Esophagus (tissue), 2 donors: ENCODE results near the gene MVD. TPM values are rescaled to one million over a fixed set of nuclear protein-coding genes. Genes with fewer than 3 reads are reported as not detected.

Experiments used
- H3K27ac ChIP-seq, 2 donors: one replicate each; pipeline ENCODE4 v1.5.1; 2013; ENCODE audit warnings: low read depth in 2 of 2, mild to moderate bottlenecking in 2 of 2, inconsistent platforms in 1 of 2, low read length in 1 of 2, moderate library complexity in 1 of 2
- H3K27me3 ChIP-seq, 2 donors: one replicate each; pipeline ENCODE4 v1.6.1; 2013; ENCODE audit warnings: low read length in 2 of 2, control low read depth in 1 of 2, mild to moderate bottlenecking in 1 of 2; ENCODE audit not compliant: insufficient read depth in 2 of 2, control insufficient read depth in 1 of 2
- H3K36me3 ChIP-seq, 2 donors: one replicate each; pipeline ENCODE4 v1.6.1; 2013; ENCODE audit warnings: low read length in 1 of 2; ENCODE audit not compliant: control insufficient read depth in 2 of 2, insufficient read depth in 2 of 2
- H3K4me1 ChIP-seq, 2 donors: one replicate each; pipeline ENCODE4 v1.6.1; 2013; ENCODE audit warnings: low read length in 1 of 2; ENCODE audit not compliant: control insufficient read depth in 2 of 2, insufficient read depth in 2 of 2
- H3K4me3 ChIP-seq, 2 donors: one replicate each; pipeline ENCODE4 v1.5.1; 2013; ENCODE audit warnings: low read length in 2 of 2, mild to moderate bottlenecking in 2 of 2, low read depth in 1 of 2, moderate library complexity in 1 of 2
- H3K9me3 ChIP-seq, 2 donors: one replicate each; pipeline ENCODE4 v1.6.1; 2013; ENCODE audit warnings: mild to moderate bottlenecking in 2 of 2, low read depth in 1 of 2, low read length in 1 of 2, moderate library complexity in 1 of 2; ENCODE audit not compliant: control insufficient read depth in 2 of 2, insufficient read depth in 1 of 2
- WGBS, 2 donors: extraction: QIAGEN DNeasy Blood & Tissue Kit; methylation state at CpG; one replicate each; pipeline ENCODE4 v1.1.7; 2013; 5-methylcytosine and 5-hydroxymethylcytosine counted together
- polyA plus RNA-seq, 2 donors: library from polyadenylated mRNA; stranded (reverse); fragments of 200-250 nt; gene quantifications; one replicate each; pipeline ENCODE4 v1.2.3, GENCODE V29; 2013
- donor health status: healthy with polysubstance abuse.
- donor health status: Bipolar disorder and iron deficiency.

The MVD gene
- polyA plus RNA-seq, 2 donors, result 92.5 to 149 TPM

DNA sequence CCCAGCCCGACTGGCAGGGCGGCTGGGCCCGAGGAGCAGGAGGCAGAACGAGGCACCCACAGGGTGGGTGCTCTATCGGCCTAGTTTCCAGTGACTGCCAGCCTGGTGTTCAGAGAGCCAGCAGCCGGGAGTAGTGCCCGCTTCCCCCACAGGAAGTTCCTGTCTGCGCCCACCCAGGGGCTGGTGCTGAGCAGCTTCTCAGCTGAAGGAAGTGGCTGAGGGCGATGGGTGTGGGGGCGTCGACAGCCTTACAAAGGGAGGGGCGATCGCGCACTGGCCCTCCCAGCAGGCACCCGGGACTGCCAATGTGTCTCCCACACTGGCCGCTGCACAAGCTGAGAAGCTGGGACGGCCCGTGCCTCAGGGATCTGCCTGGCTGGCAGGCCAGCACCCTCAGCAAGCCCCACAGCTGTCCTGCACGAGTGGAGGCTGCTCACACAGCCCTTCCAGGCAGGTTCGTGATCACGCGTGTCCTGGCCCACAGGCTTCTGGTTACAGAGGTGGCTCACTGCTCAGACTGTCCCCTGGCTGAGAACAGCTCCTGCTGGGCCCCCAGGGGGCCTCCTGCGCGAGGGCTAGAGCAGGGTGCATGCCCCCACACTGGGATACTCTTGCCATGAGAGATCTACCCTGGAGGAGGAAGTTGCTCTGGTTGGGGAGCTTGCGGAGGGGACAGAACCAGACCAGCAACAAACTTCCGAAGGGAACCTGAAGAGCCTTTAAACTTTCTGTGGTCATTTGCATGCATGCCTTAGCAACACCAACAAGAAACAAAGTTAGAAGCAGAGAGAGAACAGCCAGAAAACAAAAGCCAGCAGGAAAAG, 40.8 kb upstream of the MVD start:
- peak overlapping the region in 1 of 2 donors; percentile 30 for H3K4me3 ChIP-seq
- no peaks in the 10 kb centered on the region for H3K27me3 ChIP-seq
- H3K9me3 ChIP-seq, result peaks cover 0 to 2% of the 10 kb centered on the region in 2 donors
- peaks cover 3 to 14% of the 10 kb centered on the region in 2 donors for H3K4me1 ChIP-seq
- peaks cover 0 to 8% of the 10 kb centered on the region in 2 donors for H3K36me3 ChIP-seq
- 62 to 64% methylated on average over 26 of the region's 26 CpGs for WGBS, 2 donors
- peak overlapping the region; percentile 51 to 57 for H3K27ac ChIP-seq

GRCh38 chr16:88702371-88703210, 39.7 kb upstream of the MVD start:
- WGBS, 2 donors, result 70 to 74% methylated on average over 31 of the region's 31 CpGs
- peaks cover 0 to 2% of the 10 kb centered on the region in 2 donors for H3K9me3 ChIP-seq
- no peaks in the 10 kb centered on the region for H3K27me3 ChIP-seq
- H3K36me3 ChIP-seq, result peaks cover 0 to 17% of the 10 kb centered on the region in 2 donors
- peak overlapping the region in 1 of 2 donors; percentile 23 for H3K4me3 ChIP-seq
- peak overlapping the region; percentile 42 to 45 for H3K27ac ChIP-seq
- peaks cover 3 to 14% of the 10 kb centered on the region in 2 donors for H3K4me1 ChIP-seq

DNA sequence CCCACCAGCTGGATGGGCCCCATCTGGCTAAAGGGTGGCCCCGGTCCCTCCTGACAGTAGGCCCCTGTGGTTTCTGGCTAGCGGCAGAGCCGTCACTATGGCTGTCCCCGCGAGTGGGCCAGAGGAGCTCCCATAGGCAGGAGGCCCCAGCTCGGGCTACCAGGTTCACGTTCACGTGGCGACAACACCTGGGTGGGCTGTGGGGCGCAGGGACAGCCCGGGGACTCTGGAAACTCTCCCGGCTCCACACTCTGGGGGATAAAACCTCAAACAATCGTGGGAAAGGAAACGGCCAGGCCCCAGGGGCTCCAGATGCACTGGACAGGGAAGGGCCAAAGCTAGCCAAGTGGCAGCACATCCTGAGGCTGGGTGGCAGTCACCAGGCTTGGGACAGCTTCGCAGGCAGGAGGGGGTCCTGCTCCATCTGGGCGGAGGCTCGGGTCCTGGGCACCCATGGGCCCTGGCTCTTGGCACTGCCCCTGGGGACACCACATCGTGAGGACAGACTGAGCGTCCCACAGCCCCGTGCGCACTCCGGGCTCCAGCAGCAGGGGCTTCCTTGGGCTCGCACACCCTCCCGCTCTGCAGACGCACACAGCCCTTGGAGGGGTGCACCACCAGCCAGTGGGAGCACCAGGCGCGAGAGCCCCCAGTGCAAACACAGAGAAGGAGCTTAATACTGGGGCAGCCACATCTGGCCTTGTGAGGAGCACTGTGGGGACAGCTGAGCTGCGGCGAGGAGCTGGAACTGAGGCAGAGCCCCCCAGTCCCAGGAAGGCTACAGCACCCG, 38.9 kb upstream of the MVD start:
- peaks cover 0 to 2% of the 10 kb centered on the region in 2 donors for H3K9me3 ChIP-seq
- no peaks in the 10 kb centered on the region for H3K27me3 ChIP-seq
- peak overlapping the region; percentile 45 to 53 for H3K27ac ChIP-seq
- peaks cover 3 to 9% of the 10 kb centered on the region in 2 donors for H3K4me1 ChIP-seq
- peaks cover 0 to 23% of the 10 kb centered on the region in 2 donors for H3K36me3 ChIP-seq
- 75 to 77% methylated on average over 30 of the region's 30 CpGs for WGBS, 2 donors
- peak overlapping the region in 1 of 2 donors; percentile 18 for H3K4me3 ChIP-seq

- 55 to 61% methylated on average over 39 to 42 of the region's 42 CpGs for whole genome bisulfite sequencing, 2 donors
- H3K4me3 ChIP-seq, result peak overlapping the region in 1 of 2 donors; percentile 21
- H3K27me3 ChIP-seq, result no peaks in the 10 kb centered on the region
- peaks cover 0 to 2% of the 10 kb centered on the region in 2 donors for H3K9me3 ChIP-seq
- H3K27ac ChIP-seq, result peak overlapping the region; percentile 45 to 60
- H3K4me1 ChIP-seq, result peaks cover 3 to 9% of the 10 kb centered on the region in 2 donors
- H3K36me3 ChIP-seq, result peaks cover 0 to 23% of the 10 kb centered on the region in 2 donors
These were observed 38.0 kb upstream of the MVD start for GRCh38 chr16:88700636-88701482.

- Histone ChIP-seq H3K27ac (peak overlapping the region; percentile 25 to 60), H3K4me1 (peaks cover 3 to 9% of the 10 kb centered on the region in 2 donors), H3K27me3 (no peaks in the 10 kb centered on the region), H3K36me3 (peaks cover 0 to 23% of the 10 kb centered on the region in 2 donors), H3K4me3 (no peak overlapping the region), H3K9me3 (peaks cover 0 to 2% of the 10 kb centered on the region in 2 donors)
- WGBS, 2 donors, result 68 to 70% methylated on average over 14 of the region's 14 CpGs
These were observed 37.4 kb upstream of the MVD start for GRCh38 chr16:88700322-88700635.

- Histone ChIP-seq H3K27me3 (no peaks in the 10 kb centered on the region), H3K9me3 (peaks cover 0 to 2% of the 10 kb centered on the region in 2 donors), H3K4me3 (no peak overlapping the region), H3K27ac (no peak overlapping the region), H3K4me1 (peaks cover 3 to 5% of the 10 kb centered on the region in 2 donors), H3K36me3 (peaks cover 0 to 23% of the 10 kb centered on the region in 2 donors)
- 93 to 95% methylated on average over 14 to 16 of the region's 16 CpGs for WGBS, 2 donors
These were observed 36.3 kb upstream of the MVD start for GRCh38 chr16:88699180-88699579.

DNA sequence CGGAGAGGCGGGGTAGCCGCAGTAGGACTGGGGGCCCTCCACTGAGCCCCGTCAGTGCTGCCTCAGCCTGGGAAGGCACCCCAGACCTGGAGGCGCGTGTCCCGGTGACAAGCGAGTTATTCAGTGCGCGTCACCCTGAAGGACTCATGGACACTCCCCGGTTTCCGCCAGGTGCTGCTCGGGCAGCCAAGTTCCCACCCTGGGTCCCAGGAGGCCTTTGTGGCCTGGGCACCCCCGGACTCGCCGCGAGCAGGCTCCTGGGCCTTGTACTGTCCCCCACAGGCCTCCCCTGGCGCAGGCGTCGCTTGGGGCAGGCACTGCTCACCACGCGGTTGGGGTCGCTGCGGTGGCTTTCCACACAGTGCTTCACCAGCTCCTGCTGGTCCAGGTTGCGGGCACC, 35.8 kb upstream of the MVD start:
- 94 to 95% methylated on average over 24 to 25 of the region's 25 CpGs for WGBS, 2 donors
- H3K36me3 ChIP-seq, result peaks cover 0 to 23% of the 10 kb centered on the region in 2 donors

DNA sequence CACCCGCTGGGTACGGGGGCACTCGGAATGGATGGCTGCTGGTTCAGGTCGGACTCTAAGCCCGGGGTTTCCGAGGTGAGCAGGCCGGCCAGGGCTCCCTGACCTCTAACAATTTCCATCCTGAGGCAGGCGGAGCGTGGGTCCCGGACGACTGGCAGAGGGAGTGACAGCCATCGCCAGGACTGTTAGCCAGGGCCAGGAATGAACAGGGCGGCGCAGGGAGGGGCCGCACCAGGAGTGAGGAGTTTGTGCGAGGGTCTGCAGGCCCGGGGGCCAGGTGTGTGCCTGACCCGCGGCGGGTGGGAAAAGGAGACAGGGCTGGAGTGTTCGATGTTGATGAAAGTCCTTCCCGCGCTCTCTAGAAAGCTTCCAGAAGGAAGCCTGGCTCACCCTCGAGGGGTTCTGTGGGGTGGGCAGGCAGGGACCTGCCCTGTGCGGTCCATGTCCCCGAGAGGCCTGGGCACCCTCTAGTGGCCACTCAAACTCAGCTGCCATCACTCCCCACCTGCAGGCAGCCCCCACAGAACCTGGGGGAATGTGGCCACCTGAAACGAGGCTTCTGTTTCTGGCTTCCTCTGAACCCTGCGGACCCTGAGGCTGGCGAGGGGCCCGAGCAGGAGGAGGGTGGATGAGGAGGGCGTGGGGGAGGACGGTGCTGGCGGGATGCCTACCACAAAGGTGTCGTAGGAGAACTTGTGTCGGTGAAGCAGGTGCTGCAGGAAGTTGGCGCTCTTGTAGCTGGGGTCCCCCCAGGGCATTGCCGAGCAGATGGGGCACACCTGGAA, 35.1 kb upstream of the MVD start:
- Histone ChIP-seq H3K36me3 (peaks cover 0 to 23% of the 10 kb centered on the region in 2 donors), H3K9me3 (peaks cover 0 to 2% of the 10 kb centered on the region in 2 donors), H3K4me1 (peaks cover 3 to 5% of the 10 kb centered on the region in 2 donors), H3K4me3 (no peak overlapping the region), H3K27me3 (no peaks in the 10 kb centered on the region), H3K27ac (no peak overlapping the region)
- 84% methylated on average over 36 to 37 of the region's 37 CpGs for WGBS, 2 donors

More for the DNA sequence above, 35.8 kb upstream of the MVD start:
- Histone ChIP-seq H3K4me1 (peaks cover 3 to 5% of the 10 kb centered on the region in 2 donors), H3K27ac (no peak overlapping the region), H3K27me3 (no peaks in the 10 kb centered on the region), H3K9me3 (peaks cover 0 to 2% of the 10 kb centered on the region in 2 donors), H3K4me3 (no peak overlapping the region)
